Measurements from ENCODE around the gene PTPRN2. TPM values are rescaled to one million over a fixed set of nuclear protein-coding genes. Genes with fewer than 3 reads are reported as not detected.
"Not testable (repeated sequence)": the region's sequence is repeated elsewhere in the genome, so short reads cannot be mapped to it uniquely, and the experiment has no call there.

The PTPRN2 gene
- total and polyA plus RNA-seq, 7 donors = 0.47 to 0.82 (median 0.51) TPM

DNA sequence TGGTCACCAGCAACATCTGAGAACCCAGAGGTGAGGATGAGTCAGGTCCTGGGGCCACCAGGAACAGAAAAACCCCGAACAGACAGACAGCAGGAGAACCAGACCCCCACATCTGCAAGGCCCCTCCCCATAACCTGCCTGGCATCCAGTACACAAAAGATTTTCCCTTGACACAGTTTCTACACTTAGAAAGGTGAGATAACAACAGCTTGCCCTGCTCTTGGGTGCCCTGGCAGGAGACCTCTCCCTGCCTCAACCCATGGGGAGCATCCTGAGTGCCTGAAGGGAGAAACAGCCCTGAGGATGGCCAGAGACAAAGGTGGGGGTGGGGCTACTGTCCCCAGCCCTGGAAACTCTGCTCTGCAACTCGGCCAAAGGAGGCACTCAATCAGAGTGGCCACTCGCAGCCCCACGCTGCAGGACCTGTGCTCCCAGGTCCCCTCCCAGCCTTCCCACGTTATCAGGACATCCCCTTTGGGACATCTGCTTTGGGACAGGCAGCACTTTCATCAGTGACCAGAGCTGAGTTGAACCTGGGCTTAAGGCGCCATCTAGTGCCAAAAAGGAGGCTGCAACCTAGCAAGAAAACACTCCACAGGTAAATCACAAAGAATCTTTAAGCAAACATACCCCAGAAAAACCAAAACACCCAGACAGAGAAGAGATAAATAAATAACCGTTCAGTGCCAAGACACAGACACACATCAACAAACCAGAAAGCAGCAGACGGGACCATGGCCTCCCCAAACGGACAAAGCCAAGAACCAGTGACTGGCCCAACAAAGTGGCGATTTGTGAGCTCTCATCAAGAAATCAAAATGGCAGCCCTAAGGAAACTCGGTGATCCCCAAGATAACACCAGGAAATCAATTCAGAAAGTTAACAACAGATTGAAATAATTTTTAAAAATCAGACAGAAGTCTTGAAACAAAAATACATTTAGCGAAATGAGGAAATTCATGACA lies 233.7 kb downstream of the PTPRN2 start:
- DNase-seq = no peak
- intact Hi-C loops (cut with DNase I) = no loop called here
- H3K9me3 ChIP-seq = no peaks in the 10 kb centered on the region
- H3K27ac ChIP-seq = no peak overlapping the region
- ATAC-seq = no peak
- peaks cover 0 to 2% (median 0%) of the 10 kb centered on the region in 3 donors for H3K27me3 ChIP-seq (ENCODE audit: insufficient read depth in 3 of 3, low read length in 2 of 3)
- no peaks in the 10 kb centered on the region for H3K4me1 ChIP-seq
- TF ChIP-seq, protein P1, sequence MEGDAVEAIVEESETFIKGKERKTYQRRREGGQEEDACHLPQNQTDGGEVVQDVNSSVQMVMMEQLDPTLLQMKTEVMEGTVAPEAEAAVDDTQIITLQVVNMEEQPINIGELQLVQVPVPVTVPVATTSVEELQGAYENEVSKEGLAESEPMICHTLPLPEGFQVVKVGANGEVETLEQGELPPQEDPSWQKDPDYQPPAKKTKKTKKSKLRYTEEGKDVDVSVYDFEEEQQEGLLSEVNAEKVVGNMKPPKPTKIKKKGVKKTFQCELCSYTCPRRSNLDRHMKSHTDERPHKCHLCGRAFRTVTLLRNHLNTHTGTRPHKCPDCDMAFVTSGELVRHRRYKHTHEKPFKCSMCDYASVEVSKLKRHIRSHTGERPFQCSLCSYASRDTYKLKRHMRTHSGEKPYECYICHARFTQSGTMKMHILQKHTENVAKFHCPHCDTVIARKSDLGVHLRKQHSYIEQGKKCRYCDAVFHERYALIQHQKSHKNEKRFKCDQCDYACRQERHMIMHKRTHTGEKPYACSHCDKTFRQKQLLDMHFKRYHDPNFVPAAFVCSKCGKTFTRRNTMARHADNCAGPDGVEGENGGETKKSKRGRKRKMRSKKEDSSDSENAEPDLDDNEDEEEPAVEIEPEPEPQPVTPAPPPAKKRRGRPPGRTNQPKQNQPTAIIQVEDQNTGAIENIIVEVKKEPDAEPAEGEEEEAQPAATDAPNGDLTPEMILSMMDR (IDR thresholded peaks at IDR 0.05) = peak; percentile 20
- WGBS, 3 donors = 44 to 52% (median 51%) methylated on average over 12 of the region's 12 CpGs
- no peaks in the 10 kb centered on the region for H3K36me3 ChIP-seq (ENCODE audit: insufficient read depth in 1 of 2, low read depth in 1 of 2)
- no peak overlapping the region for H3K4me3 ChIP-seq

- DNase-seq; H3K9me3 ChIP-seq; intact Hi-C loops (cut with DNase I); H3K36me3 ChIP-seq (ENCODE audit: insufficient read depth in 1 of 2, low read depth in 1 of 2); H3K4me3 ChIP-seq; H3K27me3 ChIP-seq (ENCODE audit: insufficient read depth in 3 of 3, low read length in 2 of 3); ATAC-seq; H3K4me1 ChIP-seq; H3K27ac ChIP-seq: not testable (repeated sequence)
- 73 to 77% (median 76%) methylated on average over 20 to 27 of the region's 30 CpGs for WGBS, 3 donors
Measured at GRCh38 chr7:158351899-158352729, 235.5 kb downstream of the PTPRN2 start.

GRCh38 chr7:158351481-158351880 lies 236.1 kb downstream of the PTPRN2 start:
- intact Hi-C loops (cut with DNase I) = no loop called here
- H3K36me3 ChIP-seq (ENCODE audit: insufficient read depth in 1 of 2, low read depth in 1 of 2) = no peaks in the 10 kb centered on the region
- H3K27ac ChIP-seq = no peak overlapping the region
- H3K4me1 ChIP-seq = no peaks in the 10 kb centered on the region
- H3K9me3 ChIP-seq = no peaks in the 10 kb centered on the region
- no peak for DNase-seq
- no peak overlapping the region for H3K4me3 ChIP-seq
- TF ChIP-seq, protein P1 (IDR thresholded peaks at IDR 0.05) = no peak
- no peak for ATAC-seq
- H3K27me3 ChIP-seq (ENCODE audit: insufficient read depth in 3 of 3, low read length in 2 of 3) = peaks cover 0 to 2% (median 0%) of the 10 kb centered on the region in 3 donors
- WGBS, 3 donors = 64 to 76% (median 73%) methylated on average over 9 of the region's 9 CpGs

- H3K27me3 ChIP-seq (ENCODE audit: insufficient read depth in 3 of 3, low read length in 2 of 3) = peaks cover 0 to 2% (median 0%) of the 10 kb centered on the region in 3 donors
- H3K4me3 ChIP-seq = no peak overlapping the region
- intact Hi-C loops (cut with DNase I) = no loop called here
- no peak overlapping the region for H3K27ac ChIP-seq
- ATAC-seq (no peak), DNase-seq (no peak)
- no peaks in the 10 kb centered on the region for H3K4me1 ChIP-seq
- H3K9me3 ChIP-seq = no peaks in the 10 kb centered on the region
- 73 to 85% (median 79%) methylated on average over 11 of the region's 11 CpGs for WGBS, 3 donors
- no peaks in the 10 kb centered on the region for H3K36me3 ChIP-seq (ENCODE audit: insufficient read depth in 1 of 2, low read depth in 1 of 2)
- TF ChIP-seq, protein P1 (IDR thresholded peaks at IDR 0.05) = no peak
Measured at GRCh38 chr7:158351051-158351450, 236.6 kb downstream of the PTPRN2 start.

Measured in psoas muscle (tissue), 8 donors.